H1 (cell line): ENCODE results near the gene ADIPOQ. TPM values are rescaled to one million over a fixed set of nuclear protein-coding genes. Genes with fewer than 3 reads are reported as not detected.
A peak's percentile ranks its signal among the peaks of the same experiment; 100 is the strongest.

ENCODE experiments used
- ASH2L ChIP-seq: fragments of 200-600, 300-600 bp; sonication (generic); IDR thresholded peaks from one replicate; pipeline ENCODE4 v1.7.1; 2017; ENCODE audit warnings: low read length
- BACH1 ChIP-seq: IDR thresholded peaks from 2 replicates; pipeline ENCODE4 v1.6.1; 2012; ENCODE audit warnings: low read length, improper control_type of control experiment
- BCL11A ChIP-seq, 2 experiments: IDR thresholded peaks; one replicate each; pipeline ENCODE4 v1.6.1; 2011; ENCODE audit warnings: low read depth in 2 of 2, low read length in 2 of 2, mild to moderate bottlenecking in 2 of 2
- BRCA1 ChIP-seq: IDR thresholded peaks from 2 replicates; pipeline ENCODE4 v1.6.1; 2012; ENCODE audit warnings: low read depth, low read length, improper control_type of control experiment
- CBX8 ChIP-seq: fragments of 300-800, 300-1000 bp; sonication (generic); IDR thresholded peaks from 2 replicates; pipeline ENCODE4 v1.7.1; 2016; ENCODE audit warnings: low read depth, low read length, borderline replicate concordance
- CEBPB ChIP-seq: IDR thresholded peaks from 2 replicates; pipeline ENCODE4 v1.6.1; 2012; ENCODE audit warnings: low read depth, low read length
- CHD1 ChIP-seq: IDR thresholded peaks from 2 replicates; pipeline ENCODE4 v1.6.1; 2012; ENCODE audit warnings: low read depth, low read length, improper control_type of control experiment
- CHD2 ChIP-seq: IDR thresholded peaks from 2 replicates; pipeline ENCODE4 v1.6.1; 2012; ENCODE audit warnings: low read length, improper control_type of control experiment
- EP300 ChIP-seq, 2 experiments: IDR thresholded peaks; 1 replicate in 1 of 2; 2 replicates in 1 of 2; pipeline ENCODE4 v1.6.1; 2011 to 2012; ENCODE audit warnings: low read depth in 2 of 2, low read length in 2 of 2, mild to moderate bottlenecking in 2 of 2, borderline replicate concordance in 1 of 2, inconsistent platforms in 1 of 2, moderate library complexity in 1 of 2
- HDAC2 ChIP-seq, 2 experiments: fragments of 300-600 bp in 1 of 2; sonication (generic) in 1 of 2; IDR thresholded peaks; 2 replicates each; pipeline ENCODE4 v1.6.1; 2011 to 2012; ENCODE audit warnings: low read depth in 2 of 2, low read length in 2 of 2, mild to moderate bottlenecking in 2 of 2, moderate library complexity in 2 of 2, borderline replicate concordance in 1 of 2, inconsistent platforms in 1 of 2
- KDM1A ChIP-seq: fragments of 200-600, 300-600 bp; sonication (generic); IDR thresholded peaks from 2 replicates; pipeline ENCODE4 v1.7.1; 2016; ENCODE audit warnings: mild to moderate bottlenecking, low read length, borderline replicate concordance
- MAX ChIP-seq: IDR thresholded peaks from 2 replicates; pipeline ENCODE4 v1.6.1; 2012; ENCODE audit warnings: inconsistent platforms
- POLR2A ChIP-seq, 2 experiments: IDR thresholded peaks; 1 replicate in 1 of 2; 2 replicates in 1 of 2; pipeline ENCODE4 v1.6.1; 2011; ENCODE audit warnings: low read depth in 2 of 2, low read length in 2 of 2, mild to moderate bottlenecking in 2 of 2; ENCODE audit errors: control extremely low read depth in 1 of 2
- POLR2AphosphoS5 ChIP-seq: IDR thresholded peaks from 2 replicates; pipeline ENCODE4 v1.6.1; 2011; ENCODE audit warnings: low read depth, low read length
- RFX5 ChIP-seq: IDR thresholded peaks from 2 replicates; pipeline ENCODE4 v1.6.1; 2011; ENCODE audit warnings: low read depth, low read length, improper control_type of control experiment, borderline replicate concordance
- SIRT6 ChIP-seq: IDR thresholded peaks from one replicate; pipeline ENCODE4 v1.7.1; 2012; ENCODE audit warnings: low read length, inconsistent platforms
- SP2 ChIP-seq: IDR thresholded peaks from 2 replicates; pipeline ENCODE4 v1.6.1; 2012; ENCODE audit warnings: mild to moderate bottlenecking, low read length, inconsistent platforms
- SP4 ChIP-seq: IDR thresholded peaks from 2 replicates; pipeline ENCODE4 v1.6.1; 2012; ENCODE audit warnings: low read length, inconsistent platforms
- SRF ChIP-seq: IDR thresholded peaks from 2 replicates; pipeline ENCODE4 v1.6.1; 2011; ENCODE audit warnings: mild to moderate bottlenecking, low read depth, low read length, moderate library complexity
- SUZ12 ChIP-seq: fragments of 200-600 bp; sonication (generic); IDR thresholded peaks from 2 replicates; pipeline ENCODE4 v1.6.1; 2012; ENCODE audit warnings: mild to moderate bottlenecking, inconsistent platforms, low read length, moderate library complexity, mixed read lengths
- TAF1 ChIP-seq: IDR thresholded peaks from 2 replicates; pipeline ENCODE4 v1.6.1; 2011; ENCODE audit warnings: mild to moderate bottlenecking, low read depth, low read length
- TBP ChIP-seq: IDR thresholded peaks from 2 replicates; pipeline ENCODE4 v1.6.1; 2011; ENCODE audit warnings: low read depth, low read length, improper control_type of control experiment
- TEAD4 ChIP-seq: IDR thresholded peaks from 2 replicates; pipeline ENCODE4 v1.6.1; 2012; ENCODE audit warnings: low read depth, low read length, inconsistent platforms, mixed read lengths
- YY1 ChIP-seq: IDR thresholded peaks from 2 replicates; pipeline ENCODE4 v1.6.1; 2011; ENCODE audit warnings: low read depth, mild to moderate bottlenecking, low read length
- polyA plus RNA-seq, 7 experiments: library from polyadenylated mRNA; depleted of rRNA in 3 of 7; stranded (reverse) in 5 of 7; unstranded in 2 of 7; fragments of >200 nt in 5 of 7; fragments of 200-250 nt in 2 of 7; gene quantifications; 1 replicate in 5 of 7; 2 replicates in 1 of 7; 4 replicates in 1 of 7; pipeline versions ENCODE4 v1.2.1 to v1.2.3, GENCODE V29; 2011 to 2013; ENCODE audit warnings: missing spikeins in 2 of 7, mixed read lengths in 2 of 7
- total RNA-seq: library from RNA; stranded (reverse); fragmentation: NEBNext Ultra II Directional; extraction: Animal tissue kit (Norgen Biotek cat#: 25700); gene quantifications from 2 replicates; pipeline ENCODE4 v1.2.1, GENCODE V29; 2021
- TF ChIP-seq, protein P1 (sequence below), 3 experiments: IDR thresholded peaks; 1 replicate in 2 of 3; 2 replicates in 1 of 3; pipeline versions ENCODE4 v1.5.1 to v1.6.1; 2011; ENCODE audit warnings: low read length in 3 of 3, mild to moderate bottlenecking in 3 of 3, inconsistent platforms in 2 of 3, low read depth in 1 of 3, moderate library complexity in 1 of 3; ENCODE audit not compliant: insufficient read depth in 1 of 3; ENCODE audit errors: control extremely low read depth in 1 of 3

ADIPOQ gene
- total and polyA plus RNA-seq, 2 of the 8 experiments (the other 6 are each of a cell fraction or from before 2014, with no cell fraction given): not detected

GRCh38 chr3:186825294-186825821 is 17.2 kb upstream of the ADIPOQ start (continued):
- TF ChIP-seq, protein P1, sequence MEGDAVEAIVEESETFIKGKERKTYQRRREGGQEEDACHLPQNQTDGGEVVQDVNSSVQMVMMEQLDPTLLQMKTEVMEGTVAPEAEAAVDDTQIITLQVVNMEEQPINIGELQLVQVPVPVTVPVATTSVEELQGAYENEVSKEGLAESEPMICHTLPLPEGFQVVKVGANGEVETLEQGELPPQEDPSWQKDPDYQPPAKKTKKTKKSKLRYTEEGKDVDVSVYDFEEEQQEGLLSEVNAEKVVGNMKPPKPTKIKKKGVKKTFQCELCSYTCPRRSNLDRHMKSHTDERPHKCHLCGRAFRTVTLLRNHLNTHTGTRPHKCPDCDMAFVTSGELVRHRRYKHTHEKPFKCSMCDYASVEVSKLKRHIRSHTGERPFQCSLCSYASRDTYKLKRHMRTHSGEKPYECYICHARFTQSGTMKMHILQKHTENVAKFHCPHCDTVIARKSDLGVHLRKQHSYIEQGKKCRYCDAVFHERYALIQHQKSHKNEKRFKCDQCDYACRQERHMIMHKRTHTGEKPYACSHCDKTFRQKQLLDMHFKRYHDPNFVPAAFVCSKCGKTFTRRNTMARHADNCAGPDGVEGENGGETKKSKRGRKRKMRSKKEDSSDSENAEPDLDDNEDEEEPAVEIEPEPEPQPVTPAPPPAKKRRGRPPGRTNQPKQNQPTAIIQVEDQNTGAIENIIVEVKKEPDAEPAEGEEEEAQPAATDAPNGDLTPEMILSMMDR (IDR thresholded peaks at IDR 0.05; ENCODE audit: control extremely low read depth in 1 of 3, insufficient read depth in 1 of 3, low read depth in 1 of 3, low read length in 3 of 3): no peak
- no peak for TF ChIP-seq BRCA1
- no peak for TF ChIP-seq SP2
- no peak for TF ChIP-seq SIRT6
- TF ChIP-seq CHD1: no peak
- no peak for TF ChIP-seq POLR2AphosphoS5
- TF ChIP-seq SRF: no peak
- no peak for TF ChIP-seq KDM1A
- TF ChIP-seq MAX: peak; percentile 15; the same call in 1 of the 2 replicates
- TF ChIP-seq TEAD4: 0 out of 2 replicates have a peak, but pooled peaks have one; percentile 12
- no peak for TF ChIP-seq BACH1
- TF ChIP-seq TBP: no peak
- no peak for TF ChIP-seq RFX5
- TF ChIP-seq POLR2A (IDR thresholded peaks at IDR 0.05; ENCODE audit: control extremely low read depth in 1 of 2, low read depth in 2 of 2, low read length in 2 of 2): no peak
- TF ChIP-seq SP4: no peak
- no peak for TF ChIP-seq HDAC2 (IDR thresholded peaks at IDR 0.05; ENCODE audit: borderline replicate concordance in 1 of 2, low read depth in 2 of 2, low read length in 2 of 2)
- no peak for TF ChIP-seq ASH2L
- no peak for TF ChIP-seq CHD2
- 0 out of 2 replicates have a peak, but pooled peaks have one; percentile 7 for TF ChIP-seq SUZ12
- no peak for TF ChIP-seq EP300 (IDR thresholded peaks at IDR 0.05; ENCODE audit: borderline replicate concordance in 1 of 2, low read depth in 2 of 2, low read length in 2 of 2)
- TF ChIP-seq CBX8: no peak
- TF ChIP-seq CEBPB: no peak
- no peak for TF ChIP-seq TAF1
- no peak for TF ChIP-seq YY1
- no peak for TF ChIP-seq BCL11A (IDR thresholded peaks at IDR 0.05; ENCODE audit: low read depth in 2 of 2, low read length in 2 of 2)
